HepG2 (cell line): ENCODE results near the gene DOCK2. TPM values are rescaled to one million over a fixed set of nuclear protein-coding genes. Genes with fewer than 3 reads are reported as not detected.

Experiments used
- ATAC-seq: fragments of 200-7000 bp; cut with Tn5 transposase; 3 replicates; pipeline ENCODE4 v1.9.1; 2020; ENCODE audit warnings: mild to moderate bottlenecking, moderate library complexity
- BruUV-seq: library from RNA; stranded (reverse); fragments of 400-500 nt; replicated peaks from 2 replicates; lab custom pipeline; 2021; lab: Mats Ljungman, UMichigan
- CTCF ChIA-PET: fragments of 300-600 bp; formaldehyde crosslinking; extraction: SDS; loops from one replicate; lab custom pipeline; 2021; ENCODE audit warnings: low total read pairs, inconsistent platforms, low intra/inter-chr PET ratio; lab: Yijun Ruan, JAX
- POLR2A ChIA-PET: fragments of 350-600 bp; sonication (Branson Sonifier 250); formaldehyde crosslinking; loops from one replicate; lab custom pipeline; 2020; ENCODE audit warnings: antibody characterized with exemption, inconsistent platforms; lab: Yijun Ruan, JAX
- DNase-seq: peaks from one replicate; pipeline ENCODE4 v3.0.0-alpha.2; 2015; ENCODE audit warnings: low spot score
- FAIRE-seq: peaks from 3 replicates; lab custom pipeline; 2011; peaks lifted over from hg19 to GRCh38; lab: Jason Lieb, UNC
- H2AFZ ChIP-seq: one replicate; pipeline ENCODE4 v1.6.1; 2011; ENCODE audit warnings: low read length, inconsistent platforms
- H3K27ac ChIP-seq: fragments of 300-600 bp; 3 replicates; pipeline ENCODE4 v1.8.0; 2011; ENCODE audit warnings: mixed run types, mild to moderate bottlenecking, mixed read lengths, low read length, inconsistent platforms; ENCODE audit not compliant: insufficient read depth; ENCODE audit errors: extremely low read length
- H3K27me3 ChIP-seq, 2 experiments: fragments of 200-600 bp in 1 of 2; 2 replicates in 1 of 2; 3 replicates in 1 of 2; pipeline versions ENCODE4 v1.6.0 to v1.8.0; 2011; ENCODE audit warnings: low read length in 2 of 2, mild to moderate bottlenecking in 2 of 2, moderate library complexity in 2 of 2, inconsistent platforms in 1 of 2; ENCODE audit not compliant: insufficient read depth in 2 of 2, control insufficient read depth in 1 of 2
- H3K36me3 ChIP-seq, 2 experiments: fragments of 200-600 bp in 1 of 2; replicated peaks in 1 of 2; 2 replicates in 1 of 2; 3 replicates in 1 of 2; pipeline versions ENCODE4 v1.5.1 to v1.8.0; 2011; ENCODE audit warnings: low read length in 2 of 2, inconsistent platforms in 1 of 2; ENCODE audit not compliant: insufficient read depth in 2 of 2, control insufficient read depth in 1 of 2
- H3K4me1 ChIP-seq: 2 replicates; pipeline ENCODE4 v1.5.1; 2012; ENCODE audit warnings: low read length, inconsistent platforms; ENCODE audit not compliant: insufficient read depth
- H3K4me2 ChIP-seq: 2 replicates; pipeline ENCODE4 v1.6.0; 2011; ENCODE audit warnings: low read depth, low read length, inconsistent platforms
- H3K4me3 ChIP-seq, 3 experiments: fragments of 200-600 bp in 1 of 3; sonication (generic), shearing (Covaris generic) in 1 of 3; replicated peaks in 1 of 3; 2 replicates each; pipeline ENCODE4 v1.5.1; 2011 to 2016; ENCODE audit warnings: low read length in 3 of 3, inconsistent platforms in 2 of 3, low read depth in 2 of 3, mild to moderate bottlenecking in 2 of 3, control low read depth in 1 of 3, mixed read lengths in 1 of 3; ENCODE audit not compliant: insufficient read depth in 1 of 3
- H3K79me2 ChIP-seq: one replicate; pipeline ENCODE4 v1.6.1; 2011; ENCODE audit warnings: low read length, inconsistent platforms; ENCODE audit not compliant: insufficient read depth
- H3K9ac ChIP-seq: 2 replicates; pipeline ENCODE4 v1.6.0; 2011; ENCODE audit warnings: mild to moderate bottlenecking, low read depth, low read length, inconsistent platforms; ENCODE audit not compliant: insufficient read depth
- H3K9me3 ChIP-seq: 2 replicates; pipeline ENCODE4 v1.5.1; 2012; ENCODE audit warnings: mild to moderate bottlenecking, low read length
- H4K20me1 ChIP-seq: 2 replicates; pipeline ENCODE4 v1.6.0; 2011; ENCODE audit warnings: inconsistent platforms, mild to moderate bottlenecking, low read length, moderate library complexity; ENCODE audit not compliant: insufficient read depth
- ATF3 ChIP-seq: sonication (generic); formaldehyde crosslinking; IDR thresholded peaks from 2 replicates; pipeline ENCODE4 v1.4.0; 2020; ENCODE audit warnings: missing genetic modification reagents
- CREB1 ChIP-seq, 2 experiments: fragments of 450-650 bp in 1 of 2; IDR thresholded peaks; 2 replicates each; pipeline ENCODE4 v1.6.1; 2016 to 2017; ENCODE audit warnings: control low read depth in 1 of 2, mild to moderate bottlenecking in 1 of 2, missing compliant biosample characterization in 1 of 2, missing genetic modification characterization in 1 of 2
- FLYWCH1 ChIP-seq: sonication (generic); formaldehyde crosslinking; IDR thresholded peaks from 2 replicates; pipeline ENCODE4 v1.8.1; 2023; ENCODE audit warnings: mild to moderate bottlenecking, missing genetic modification reagents
- MAFG ChIP-seq: sonication (generic); formaldehyde crosslinking; IDR thresholded peaks from 2 replicates; pipeline ENCODE4 v1.5.1; 2020; ENCODE audit warnings: mild to moderate bottlenecking, missing genetic modification reagents
- NCOA2 ChIP-seq: sonication (generic); formaldehyde crosslinking; IDR thresholded peaks from 2 replicates; pipeline ENCODE4 v1.8.0; 2022; ENCODE audit warnings: inconsistent platforms
- RARG ChIP-seq: sonication (generic); formaldehyde crosslinking; IDR thresholded peaks from 2 replicates; pipeline ENCODE4 v1.4.0; 2020; ENCODE audit warnings: low read depth, mild to moderate bottlenecking, missing genetic modification reagents
- RNF2 ChIP-seq: fragments of 450-650 bp; conservative IDR thresholded peaks from 2 replicates; pipeline ENCODE4 v1.6.1; 2016; ENCODE audit warnings: low read depth
- SMAD3 ChIP-seq: sonication (generic); formaldehyde crosslinking; IDR thresholded peaks from 2 replicates; pipeline ENCODE4 v1.4.0; 2020; ENCODE audit warnings: missing genetic modification reagents
- ZBTB40 ChIP-seq, 2 experiments: fragments of 450-650 bp in 1 of 2; sonication (generic) in 1 of 2; formaldehyde crosslinking in 1 of 2; IDR thresholded peaks; 2 replicates each; pipeline versions ENCODE4 v1.6.1 to v1.8.0; 2016 to 2022; ENCODE audit warnings: antibody characterized with exemption in 1 of 2, mild to moderate bottlenecking in 1 of 2, missing genetic modification reagents in 1 of 2
- ZNF235 ChIP-seq: sonication (generic); formaldehyde crosslinking; IDR thresholded peaks from 2 replicates; pipeline ENCODE4 v1.8.1; 2023; ENCODE audit warnings: mild to moderate bottlenecking, missing genetic modification reagents, borderline replicate concordance
- ZNF770 ChIP-seq: sonication (generic); formaldehyde crosslinking; IDR thresholded peaks from 2 replicates; pipeline ENCODE4 v1.5.0; 2020; ENCODE audit warnings: mild to moderate bottlenecking, missing genetic modification reagents
- ZNF775 ChIP-seq: sonication (generic); formaldehyde crosslinking; IDR thresholded peaks from 2 replicates; pipeline ENCODE4 v1.4.0; 2020; ENCODE audit warnings: missing genetic modification reagents, mild to moderate bottlenecking, moderate library complexity, borderline replicate concordance
- in situ Hi-C: cut with HindIII; loops from 2 replicates; pipeline ENCODE4 v1.10.0; 2017; ENCODE audit warnings: low pct_unique_long_range_greater_than_20kb; ENCODE audit not compliant: extremely low pct_ligation_motif_present
- intact Hi-C: fragments of 100-400 bp; cut with micrococcal nuclease; formaldehyde crosslinking; loops from one replicate; pipeline ENCODE4 v1.10.0; 2022; ENCODE audit not compliant: unreplicated experiment
- polyA plus RNA-seq, 8 experiments: library from polyadenylated mRNA; depleted of rRNA in 3 of 8; stranded (reverse) in 7 of 8; unstranded in 1 of 8; fragments of >200 nt; fragmentation: Illumina TruSeq in 4 of 8; extraction: Trizol in 4 of 8; gene quantifications; 2 replicates each; pipeline versions ENCODE4 v1.2.1 to v1.2.3, GENCODE V29; 2011 to 2016; ENCODE audit warnings: low read depth in 4 of 8, missing spikeins in 1 of 8, mixed read lengths in 1 of 8; ENCODE audit not compliant: insufficient read depth in 1 of 8
- total RNA-seq, 5 experiments: library from RNA; depleted of rRNA; stranded (reverse); fragments of >200 nt; fragmentation: Illumina TruSeq; extraction: Trizol; gene quantifications; 2 replicates each; pipeline ENCODE4 v1.2.3, GENCODE V29; 2016; ENCODE audit warnings: low read depth in 1 of 5

DOCK2 gene
- total and polyA plus RNA-seq, 2 of the 13 experiments (the other 11 are each of a cell fraction or from before 2014, with no cell fraction given), result not detected

- TF ChIP-seq ZNF775 (CRISPR knock-in tag) (no peak), ZNF770 (CRISPR knock-in tag) (no peak)
Observed at GRCh38 chr5:170076211-170076610, 439.1 kb downstream of the DOCK2 start (continued).

GRCh38 chr5:170076739-170077138 is 439.7 kb downstream of the DOCK2 start:
- Histone ChIP-seq H3K9me3 (no peaks in the 10 kb centered on the region), H2AFZ (no peak overlapping the region), H3K36me3 (no peaks in the 10 kb centered on the region), H3K9ac (no peak overlapping the region), H3K4me2 (no peak overlapping the region), H3K79me2 (no peaks in the 10 kb centered on the region), H3K4me1 (no peaks in the 10 kb centered on the region), H3K27me3 (no peaks in the 10 kb centered on the region), H3K4me3 (no peak overlapping the region), H3K27ac (no peak overlapping the region), H4K20me1 (no peaks in the 10 kb centered on the region)
- ChIA-PET POLR2A (no interaction called here), CTCF (no interaction called here)
- intact Hi-C loops (no loop called here), in situ Hi-C loops (no loop called here)
- ATAC-seq (no peak), DNase-seq (no peak), FAIRE-seq (no peak)
- BruUV-seq, result no TSS peak
- TF ChIP-seq ZBTB40 (IDR thresholded peaks at IDR 0.05) (no peak), ZBTB40 (CRISPR knock-in tag; IDR thresholded peaks at IDR 0.05) (no peak), RNF2 (no peak), RARG (no peak), FLYWCH1 (CRISPR knock-in tag) (no peak), ATF3 (CRISPR knock-in tag) (no peak), NCOA2 (no peak), CREB1 (IDR thresholded peaks at IDR 0.05) (no peak), CREB1 (CRISPR knock-in tag; IDR thresholded peaks at IDR 0.05) (no peak), SMAD3 (CRISPR knock-in tag) (no peak), ZNF235 (no peak), MAFG (CRISPR knock-in tag) (no peak)
